Measurements from ENCODE around the gene PRPSAP2.

The PRPSAP2 gene

DNA sequence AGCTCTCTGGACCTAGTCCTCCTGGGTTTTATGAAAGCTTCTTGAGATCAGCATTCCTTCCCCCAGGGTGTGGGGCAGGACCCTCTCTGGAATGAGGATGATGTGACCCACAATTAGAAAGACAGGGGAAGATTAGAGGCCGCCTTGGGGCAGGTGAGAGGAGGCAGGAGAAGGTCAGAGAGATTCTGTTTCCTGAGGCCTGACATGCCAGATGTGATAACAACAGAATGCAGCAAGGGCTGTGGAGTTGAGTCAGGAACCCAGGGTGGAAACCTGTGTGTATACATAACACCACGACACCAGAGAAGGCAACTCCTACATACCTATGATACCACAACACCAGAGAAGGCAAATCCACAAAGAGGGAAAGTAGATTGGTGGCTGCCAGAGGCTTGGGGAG, 88.6 kb downstream of the PRPSAP2 start:
- TF ChIP-seq, protein P1, sequence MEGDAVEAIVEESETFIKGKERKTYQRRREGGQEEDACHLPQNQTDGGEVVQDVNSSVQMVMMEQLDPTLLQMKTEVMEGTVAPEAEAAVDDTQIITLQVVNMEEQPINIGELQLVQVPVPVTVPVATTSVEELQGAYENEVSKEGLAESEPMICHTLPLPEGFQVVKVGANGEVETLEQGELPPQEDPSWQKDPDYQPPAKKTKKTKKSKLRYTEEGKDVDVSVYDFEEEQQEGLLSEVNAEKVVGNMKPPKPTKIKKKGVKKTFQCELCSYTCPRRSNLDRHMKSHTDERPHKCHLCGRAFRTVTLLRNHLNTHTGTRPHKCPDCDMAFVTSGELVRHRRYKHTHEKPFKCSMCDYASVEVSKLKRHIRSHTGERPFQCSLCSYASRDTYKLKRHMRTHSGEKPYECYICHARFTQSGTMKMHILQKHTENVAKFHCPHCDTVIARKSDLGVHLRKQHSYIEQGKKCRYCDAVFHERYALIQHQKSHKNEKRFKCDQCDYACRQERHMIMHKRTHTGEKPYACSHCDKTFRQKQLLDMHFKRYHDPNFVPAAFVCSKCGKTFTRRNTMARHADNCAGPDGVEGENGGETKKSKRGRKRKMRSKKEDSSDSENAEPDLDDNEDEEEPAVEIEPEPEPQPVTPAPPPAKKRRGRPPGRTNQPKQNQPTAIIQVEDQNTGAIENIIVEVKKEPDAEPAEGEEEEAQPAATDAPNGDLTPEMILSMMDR (IDR thresholded peaks at IDR 0.05) = no peak
- no peak for DNase-seq (ENCODE audit: low spot score)
- no peak overlapping the region for H3K4me3 ChIP-seq
- no peak overlapping the region for H3K27ac ChIP-seq

DNA sequence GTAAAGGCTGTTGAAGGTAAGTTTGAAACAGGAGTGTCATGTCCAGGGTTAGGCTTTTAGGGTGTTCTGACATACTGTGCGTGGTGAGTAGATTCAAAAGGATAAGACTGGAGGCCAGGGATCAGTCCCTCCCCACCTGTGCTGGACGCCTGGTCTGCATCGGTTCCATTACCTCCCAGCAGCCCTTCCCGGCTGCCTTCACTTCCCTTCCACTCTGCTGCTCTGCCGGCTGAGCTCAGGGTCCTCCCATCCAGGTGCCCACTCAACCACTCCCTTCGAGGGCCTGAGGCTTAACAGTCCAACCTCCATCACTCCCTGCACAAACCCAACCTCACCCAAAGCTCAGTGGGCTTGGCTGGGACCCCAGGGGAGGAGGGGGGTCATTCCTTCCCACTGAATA, 89.9 kb downstream of the PRPSAP2 start:
- DNase-seq (ENCODE audit: low spot score) = no peak
- no peak overlapping the region for H3K4me3 ChIP-seq
- TF ChIP-seq, protein P1 (IDR thresholded peaks at IDR 0.05) = no peak
- no peak overlapping the region for H3K27ac ChIP-seq

- H3K27ac ChIP-seq = no peak overlapping the region
- H3K4me3 ChIP-seq = no peak overlapping the region
- no peak for DNase-seq (ENCODE audit: low spot score)
- TF ChIP-seq, protein P1 (IDR thresholded peaks at IDR 0.05) = no peak
Measured at GRCh38 chr17:18948476-18949006, 90.6 kb downstream of the PRPSAP2 start.

DNA sequence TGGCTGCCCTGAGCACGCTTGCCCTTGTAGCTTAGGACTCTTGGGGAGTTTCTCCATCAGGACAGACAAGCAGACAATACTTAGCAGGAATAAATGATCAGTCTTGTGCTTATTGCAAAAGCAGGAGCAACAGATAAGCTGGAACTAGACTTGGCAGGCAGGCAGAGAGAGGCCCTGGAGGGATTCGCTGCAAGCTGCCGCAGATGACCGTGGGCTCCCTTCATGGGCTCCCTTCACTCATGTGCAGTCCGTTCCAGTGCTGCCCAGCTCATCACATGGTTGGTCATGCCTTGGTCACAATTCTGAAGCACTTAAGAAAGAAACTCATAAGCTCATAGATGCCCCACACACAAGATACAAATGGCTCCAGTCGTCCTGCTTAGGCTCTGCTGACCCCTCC, 91.6 kb downstream of the PRPSAP2 start:
- TF ChIP-seq, protein P1 (IDR thresholded peaks at IDR 0.05) = no peak

DNA sequence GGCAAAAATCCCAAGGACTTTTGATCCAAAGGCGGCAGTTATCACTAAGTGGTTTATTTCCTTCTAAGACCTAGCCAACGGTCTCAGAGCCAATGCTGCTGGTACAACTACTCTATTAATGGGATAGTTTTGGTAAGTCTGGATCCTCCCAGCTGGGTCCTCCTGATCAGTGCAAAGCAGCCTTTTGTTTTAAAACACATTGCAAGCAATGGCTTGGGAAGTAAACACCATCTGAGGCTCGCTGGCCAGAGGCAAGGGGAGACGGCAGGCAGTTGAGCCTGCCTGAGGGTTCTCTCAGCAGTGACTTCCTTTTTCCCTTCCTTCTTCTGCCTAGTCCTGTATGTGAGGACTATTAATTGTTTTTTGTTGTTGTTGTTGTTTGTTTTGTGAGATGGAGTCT, 92.4 kb downstream of the PRPSAP2 start:
- Histone ChIP-seq H3K27ac (no peak overlapping the region), H3K4me3 (no peak overlapping the region)
- TF ChIP-seq, protein P1 (IDR thresholded peaks at IDR 0.05) = no peak
- DNase-seq (ENCODE audit: low spot score) = no peak

More for the DNA sequence above, 91.6 kb downstream of the PRPSAP2 start:
- no peak for DNase-seq (ENCODE audit: low spot score)
- Histone ChIP-seq H3K27ac (no peak overlapping the region), H3K4me3 (no peak overlapping the region)

DNA sequence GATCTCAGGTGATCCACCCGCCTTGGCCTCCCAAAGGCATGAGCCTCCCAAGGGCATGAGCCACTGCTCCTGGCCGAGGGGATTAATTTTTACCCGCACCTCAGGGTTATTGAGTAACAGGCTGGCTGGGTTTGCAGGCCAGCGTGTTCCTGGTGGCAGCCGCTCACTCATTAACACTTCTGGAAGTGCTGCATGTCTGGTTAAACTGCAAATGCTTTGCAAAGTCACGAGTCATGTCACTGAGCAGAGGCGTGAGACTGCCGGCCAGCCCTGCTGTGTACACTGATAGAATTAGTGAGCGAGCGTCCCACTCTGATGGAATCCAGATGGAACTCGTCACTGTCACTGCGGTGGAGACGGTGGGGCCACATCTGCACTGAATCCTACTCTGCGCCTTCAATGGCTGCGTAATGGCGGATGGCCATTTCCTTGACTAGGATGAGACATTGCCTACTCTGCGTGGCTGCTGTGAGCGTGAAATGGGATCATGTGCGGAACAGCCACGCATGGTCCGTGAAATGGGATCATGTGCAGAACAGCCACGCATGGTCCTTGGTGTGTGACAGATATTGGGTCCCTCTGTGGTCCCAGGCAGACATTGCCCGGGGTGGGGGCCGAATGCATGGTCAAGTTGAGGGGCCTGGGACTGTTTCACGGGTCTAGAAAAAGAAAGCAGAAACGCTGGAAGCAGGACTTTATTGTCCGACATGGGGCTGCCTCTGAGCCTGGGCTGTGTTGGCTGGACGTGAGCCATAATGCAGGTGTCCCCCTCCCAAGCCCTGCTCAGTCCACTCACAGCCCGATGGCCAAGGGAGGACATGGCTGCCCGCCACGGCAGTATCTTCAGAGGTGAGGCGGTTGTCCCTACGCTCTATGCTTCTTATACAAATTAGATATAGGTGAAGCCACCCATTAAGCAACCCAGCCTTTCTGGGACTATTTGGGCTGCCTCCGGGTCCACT, 93.3 kb downstream of the PRPSAP2 start:
- Histone ChIP-seq H3K27ac (no peak overlapping the region), H3K4me3 (no peak overlapping the region)
- DNase-seq (ENCODE audit: low spot score) = no peak
- TF ChIP-seq, protein P1 (IDR thresholded peaks at IDR 0.05) = no peak
